T-helper 2 cell treated with Interferon-gamma antibody and Interleukin-4, amounts not matched to agents 100 ng/mL and 5 ng/mL, for 36 hours (primary cell): ENCODE measurements around the gene DBF4B. TPM values are rescaled to one million over a fixed set of nuclear protein-coding genes. Genes with fewer than 3 reads are reported as not detected.

Source experiments
- intact Hi-C: fragments of 100-400 bp; cut with micrococcal nuclease; formaldehyde crosslinking; loops from one replicate; pipeline ENCODE4 v1.15.1; 2023
- total RNA-seq: library from RNA; stranded (reverse); gene quantifications from 2 replicates; pipeline ENCODE4 v1.2.3, GENCODE V29; 2022

The DBF4B gene
- total RNA-seq, 1 donor from 2014 or later = 27.4 TPM

GRCh38 chr17:44795421-44795820 is 87.0 kb downstream of the DBF4B start:
- intact Hi-C loops = no loop called here

- intact Hi-C loops = no loop called here
Observed at GRCh38 chr17:44795928-44796327, 87.5 kb downstream of the DBF4B start.

GRCh38 chr17:44796731-44797130 is 88.3 kb downstream of the DBF4B start:
- intact Hi-C loops = no loop called here

GRCh38 chr17:44797802-44798201 is 89.3 kb downstream of the DBF4B start:
- intact Hi-C loops = no loop called here

- intact Hi-C loops = no loop called here
Observed at GRCh38 chr17:44798356-44798755, 89.9 kb downstream of the DBF4B start.

Other genes starting within 250 kb of the DBF4B start
- 43.7 and 49.2 TPM in 2 replicates for gene GPATCH8, start 205.3 kb upstream of the DBF4B start, total RNA-seq
- 0.30 and 0.52 TPM in 2 replicates for gene FZD2, start 151.2 kb upstream of the DBF4B start, total RNA-seq
- gene MEIOC, start 52.2 kb upstream of the DBF4B start, total RNA-seq = 0.20 and 0.61 TPM in 2 replicates
- gene CCDC43, start 18.9 kb upstream of the DBF4B start, total RNA-seq = 28.2 and 29.4 TPM in 2 replicates
- 0.09 and 0.25 TPM in 2 replicates for gene ADAM11, start 50.3 kb downstream of the DBF4B start, total RNA-seq
- gene GJC1, start 121.6 kb downstream of the DBF4B start, total RNA-seq = 2.1 and 2.2 TPM in 2 replicates
- gene HIGD1B, start 139.2 kb downstream of the DBF4B start, total RNA-seq = not detected in 2 replicates
- gene EFTUD2, start 190.8 kb downstream of the DBF4B start, total RNA-seq = 147 and 159 TPM in 2 replicates
- not detected in 2 replicates for gene GFAP, start 206.8 kb downstream of the DBF4B start, total RNA-seq
- 83.6 and 84.5 TPM in 2 replicates for gene KIF18B, start 239.1 kb downstream of the DBF4B start, total RNA-seq